Sigmoid colon (tissue), 7 donors: ENCODE results near the gene EML4. TPM values are rescaled to one million over a fixed set of nuclear protein-coding genes. Genes with fewer than 3 reads are reported as not detected.

Experiments
- DNase-seq: peaks from one replicate; pipeline ENCODE4 v3.0.0-alpha.2; 2019
- H3K27ac ChIP-seq, 4 donors: fragments of 200-600 bp; sonication (generic); one replicate each; pipeline ENCODE4 v1.5.1; 2016 to 2019; ENCODE audit warnings: mild to moderate bottlenecking in 1 of 4
- H3K27me3 ChIP-seq, 3 donors: fragments of 200-600 bp; sonication (generic); one replicate each; pipeline ENCODE4 v1.5.1; 2019; ENCODE audit warnings: mild to moderate bottlenecking in 1 of 3
- H3K36me3 ChIP-seq, 4 donors: fragments of 200-600 bp; sonication (generic); one replicate each; pipeline ENCODE4 v1.5.1; 2016 to 2019
- H3K4me1 ChIP-seq, 4 donors: fragments of 200-600 bp; sonication (generic); one replicate each; pipeline ENCODE4 v1.5.1; 2017 to 2019
- H3K4me3 ChIP-seq, 4 donors: fragments of 200-600 bp; sonication (generic); one replicate each; pipeline ENCODE4 v1.5.1; 2017 to 2019; ENCODE audit warnings: mild to moderate bottlenecking in 2 of 4, moderate library complexity in 1 of 4
- H3K9me3 ChIP-seq, 4 donors: fragments of 200-600 bp in 3 of 4; sonication (generic) in 3 of 4; one replicate each; pipeline versions ENCODE4 v1.5.1 to v1.6.1; 2013 to 2019
- CTCF ChIP-seq, 4 experiments: fragments of 450-650 bp in 3 of 4; fragments of 200-600 bp in 1 of 4; IDR thresholded peaks; one replicate each; pipeline ENCODE4 v1.5.1; 2016 to 2019; ENCODE audit warnings: antibody characterized with exemption in 4 of 4, mild to moderate bottlenecking in 3 of 4, moderate library complexity in 2 of 4
- EP300 ChIP-seq, 4 donors: sonication (generic); formaldehyde crosslinking; IDR thresholded peaks; one replicate each; pipeline ENCODE4 v1.6.1; 2017; ENCODE audit warnings: antibody characterized with exemption in 4 of 4
- POLR2A ChIP-seq, 2 donors: fragments of 450-650 bp; IDR thresholded peaks; one replicate each; pipeline ENCODE4 v1.6.1; 2016; ENCODE audit warnings: antibody characterized with exemption in 2 of 2, mild to moderate bottlenecking in 2 of 2, moderate library complexity in 2 of 2
- POLR2AphosphoS5 ChIP-seq, 4 donors: sonication (generic); formaldehyde crosslinking; IDR thresholded peaks; one replicate each; pipeline ENCODE4 v1.6.1; 2017; ENCODE audit warnings: antibody characterized with exemption in 4 of 4
- WGBS, 2 donors: extraction: QIAGEN DNeasy Blood & Tissue Kit; methylation state at CpG; one replicate each; pipeline ENCODE4 v1.1.7; 2013; 5-methylcytosine and 5-hydroxymethylcytosine counted together
- intact Hi-C: fragments of 100-400 bp; cut with DNase I; formaldehyde crosslinking; loops from one replicate; pipeline ENCODE4 v1.15.1; 2023
- polyA plus RNA-seq, 3 donors: library from polyadenylated mRNA; stranded (reverse); fragments of 200-250 nt; gene quantifications; one replicate each; pipeline ENCODE4 v1.2.3, GENCODE V29; 2013
- total RNA-seq, 4 donors: library from RNA; depleted of rRNA; stranded (reverse); fragments of >200 nt; gene quantifications; one replicate each; pipeline ENCODE4 v1.1.0, GENCODE V29; 2016
- donor health status: healthy with polysubstance abuse.
- donor health status: Bipolar disorder and iron deficiency.
- donor health status: healthy.

The EML4 gene
- total and polyA plus RNA-seq, 7 donors = 16.1 to 27.8 (median 17.8) TPM

DNA sequence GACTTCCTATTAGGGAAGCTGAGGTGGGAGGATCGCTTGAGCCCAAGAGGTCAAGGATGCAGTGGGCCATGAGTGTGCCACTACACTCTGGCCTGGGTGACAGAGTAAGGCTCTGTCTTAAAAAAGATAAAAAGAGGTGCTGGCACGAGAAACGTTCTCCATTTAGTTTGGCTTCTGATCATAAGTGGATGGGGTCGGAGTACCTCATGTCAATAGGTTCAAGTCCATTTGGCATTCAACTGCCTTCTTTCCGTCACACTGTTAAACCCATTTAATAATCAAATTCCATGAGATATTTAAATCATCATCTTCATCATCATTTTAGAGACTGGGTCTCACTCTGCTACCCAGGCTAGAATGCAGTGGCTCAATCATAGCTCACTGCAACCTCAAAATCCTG is 182.7 kb downstream of the EML4 start:
- no peak for TF ChIP-seq POLR2A (IDR thresholded peaks at IDR 0.05)
- TF ChIP-seq CTCF (IDR thresholded peaks at IDR 0.05) = no peak
- no peaks in the 10 kb centered on the region for H3K27me3 ChIP-seq
- 94 to 95% methylated on average over 5 of the region's 5 CpGs for WGBS, 2 donors
- intact Hi-C loops = no loop called here
- no peak for DNase-seq
- no peak overlapping the region for H3K4me3 ChIP-seq
- no peaks in the 10 kb centered on the region for H3K9me3 ChIP-seq
- peaks cover 0 to 34% (median 13%) of the 10 kb centered on the region in 4 donors for H3K36me3 ChIP-seq
- H3K27ac ChIP-seq = no peak overlapping the region
- peaks cover 0 to 12% (median 5%) of the 10 kb centered on the region in 4 donors for H3K4me1 ChIP-seq

DNA sequence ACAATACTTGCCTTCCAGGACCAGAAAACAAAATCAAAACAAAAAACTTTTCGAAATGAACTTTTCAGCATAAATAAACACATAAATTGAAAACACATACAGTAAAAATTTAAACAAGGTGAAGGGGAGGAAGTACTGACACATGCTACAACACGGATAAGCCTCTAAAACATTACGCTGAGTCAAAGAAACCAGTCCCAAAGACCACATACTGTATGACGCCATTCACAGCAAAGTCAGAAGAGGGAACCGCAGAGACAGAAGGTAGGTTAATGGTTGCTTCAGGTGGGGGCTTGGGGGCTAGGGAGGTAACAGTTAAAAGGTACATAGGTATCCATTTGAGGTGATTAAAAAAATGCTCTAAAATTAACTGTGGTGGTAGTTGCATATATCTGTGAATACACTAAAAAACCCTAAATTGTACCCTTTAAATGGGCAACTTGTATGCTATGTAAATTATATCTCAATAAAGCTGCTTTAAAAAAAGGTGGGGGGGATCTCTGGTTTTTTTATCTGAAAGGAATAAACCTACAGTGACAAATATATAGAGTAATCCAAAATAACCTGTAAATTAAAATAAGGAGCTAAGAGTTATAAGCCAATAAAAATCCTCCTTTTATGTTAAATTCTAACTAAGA is 184.8 kb downstream of the EML4 start:
- TF ChIP-seq CTCF (IDR thresholded peaks at IDR 0.05) = no peak
- TF ChIP-seq POLR2AphosphoS5 (IDR thresholded peaks at IDR 0.05) = no peak
- no peak for TF ChIP-seq POLR2A (IDR thresholded peaks at IDR 0.05)
- TF ChIP-seq EP300 (IDR thresholded peaks at IDR 0.05) = no peak
- H3K4me1 ChIP-seq = peaks cover 0 to 24% (median 8%) of the 10 kb centered on the region in 4 donors
- no peaks in the 10 kb centered on the region for H3K9me3 ChIP-seq
- 86 to 90% methylated on average over 5 of the region's 5 CpGs for WGBS, 2 donors
- no peak overlapping the region for H3K4me3 ChIP-seq
- no peak for DNase-seq
- H3K27ac ChIP-seq = no peak overlapping the region
- intact Hi-C loops = no loop called here
- H3K27me3 ChIP-seq = no peaks in the 10 kb centered on the region
- H3K36me3 ChIP-seq = peaks cover 0 to 31% (median 13%) of the 10 kb centered on the region in 4 donors

GRCh38 chr2:42359304-42359964 is 190.3 kb downstream of the EML4 start:
- H3K4me1 ChIP-seq = peaks cover 0 to 40% (median 21%) of the 10 kb centered on the region in 4 donors
- no peak for DNase-seq
- H3K27me3 ChIP-seq = no peaks in the 10 kb centered on the region
- no peaks in the 10 kb centered on the region for H3K9me3 ChIP-seq
- peak overlapping the region; percentile 75 to 97 (median 94) for H3K4me3 ChIP-seq
- peak overlapping the region in 2 of 4 donors; percentile 88 to 94 for H3K27ac ChIP-seq
- 12 to 34% methylated on average over 6 of the region's 6 CpGs for WGBS, 2 donors
- TF ChIP-seq EP300 (IDR thresholded peaks at IDR 0.05) = no peak
- no peak for TF ChIP-seq POLR2A (IDR thresholded peaks at IDR 0.05)
- no peak for TF ChIP-seq CTCF (IDR thresholded peaks at IDR 0.05)
- no peak for TF ChIP-seq POLR2AphosphoS5 (IDR thresholded peaks at IDR 0.05)
- intact Hi-C loops = no loop called here
- H3K36me3 ChIP-seq = no peaks in the 10 kb centered on the region

DNA sequence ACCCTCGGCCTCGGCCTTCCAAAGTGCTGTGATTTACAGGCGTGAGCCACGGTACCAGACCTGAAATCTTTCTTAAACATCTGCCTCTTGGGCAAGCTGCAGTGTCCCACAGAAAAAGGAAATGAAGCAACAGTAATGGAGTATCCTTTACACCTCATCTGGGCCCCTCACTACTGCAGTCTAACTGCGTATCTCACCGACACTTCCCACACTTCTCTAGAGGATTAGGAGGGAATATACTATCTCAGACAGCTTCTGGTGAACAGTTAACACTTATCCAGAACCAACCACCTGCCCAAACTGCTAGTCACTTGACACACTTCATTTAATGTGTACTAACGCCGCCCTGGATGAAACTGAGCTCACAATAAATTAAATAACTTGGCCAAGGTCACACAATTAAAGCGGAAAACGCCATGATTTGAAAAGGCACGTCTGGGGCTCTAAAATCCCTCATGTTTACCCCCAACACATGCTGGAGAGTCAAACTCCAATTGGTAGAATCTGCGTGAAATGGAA is 190.9 kb downstream of the EML4 start:
- peaks cover 0 to 34% (median 18%) of the 10 kb centered on the region in 4 donors for H3K4me1 ChIP-seq
- intact Hi-C loops = loop anchor here (2.0 to 10.0 kb wide), 3 partner anchors 205 to 515 kb away; partner anchors contain the start of gene MTA3
- H3K36me3 ChIP-seq = no peaks in the 10 kb centered on the region
- peak overlapping the region in 3 of 4 donors; percentile 88 to 94 (median 93) for H3K27ac ChIP-seq
- peak overlapping the region; percentile 75 to 97 (median 94) for H3K4me3 ChIP-seq
- WGBS, 2 donors = 1 to 9% methylated on average over 12 of the region's 12 CpGs
- no peak for DNase-seq
- TF ChIP-seq POLR2AphosphoS5 (IDR thresholded peaks at IDR 0.05) (no peak), EP300 (IDR thresholded peaks at IDR 0.05) (no peak), POLR2A (IDR thresholded peaks at IDR 0.05) (no peak), CTCF (IDR thresholded peaks at IDR 0.05) (no peak)
- no peaks in the 10 kb centered on the region for H3K27me3 ChIP-seq
- H3K9me3 ChIP-seq = no peaks in the 10 kb centered on the region
